HCT116 (cell line): ENCODE measurements around the gene LENG9.

ENCODE experiments used
- CEBPB ChIP-seq: IDR thresholded peaks from 2 replicates; pipeline ENCODE4 v1.6.1; 2012; ENCODE audit warnings: low read depth
- EGR1 ChIP-seq: IDR thresholded peaks from 2 replicates; pipeline ENCODE4 v1.6.1; 2012; ENCODE audit warnings: low read depth
- ELF1 ChIP-seq: IDR thresholded peaks from 2 replicates; pipeline ENCODE4 v1.6.1; 2012; ENCODE audit warnings: low read depth, borderline replicate concordance
- POLR2A ChIP-seq: IDR thresholded peaks from 2 replicates; pipeline ENCODE4 v1.7.0; 2011; ENCODE audit warnings: borderline replicate concordance; ENCODE audit not compliant: insufficient read depth, insufficient read length; ENCODE audit errors: extremely low read depth
- RAD21 ChIP-seq: IDR thresholded peaks from 2 replicates; pipeline ENCODE4 v1.6.1; 2012; ENCODE audit warnings: low read depth, mild to moderate bottlenecking
- YY1 ChIP-seq: IDR thresholded peaks from 2 replicates; pipeline ENCODE4 v1.6.1; 2011; ENCODE audit warnings: low read length, low read depth, moderate library complexity, mild to moderate bottlenecking; ENCODE audit not compliant: insufficient replicate concordance; ENCODE audit errors: extremely low read depth
- ZNF274 ChIP-seq: fragments of 200-500 bp; sonication (Bioruptor generic); IDR thresholded peaks from 2 replicates; pipeline ENCODE4 v1.6.1; 2014; ENCODE audit warnings: mild to moderate bottlenecking, low read depth, low read length, inconsistent platforms
- TF ChIP-seq, protein P1 (sequence below), 3 experiments: fragments of 200-600 bp in 1 of 3; sonication (generic) in 1 of 3; IDR thresholded peaks in 2 of 3; conservative IDR thresholded peaks in 1 of 3; 2 replicates each; pipeline ENCODE4 v1.5.1; 2012 to 2017; ENCODE audit warnings: low read depth in 2 of 3, low read length in 2 of 3, antibody characterized with exemption in 1 of 3, borderline replicate concordance in 1 of 3, control low read depth in 1 of 3, mild to moderate bottlenecking in 1 of 3, mixed read lengths in 1 of 3, mixed run types in 1 of 3, moderate library complexity in 1 of 3; ENCODE audit not compliant: insufficient read depth in 1 of 3

DNA sequence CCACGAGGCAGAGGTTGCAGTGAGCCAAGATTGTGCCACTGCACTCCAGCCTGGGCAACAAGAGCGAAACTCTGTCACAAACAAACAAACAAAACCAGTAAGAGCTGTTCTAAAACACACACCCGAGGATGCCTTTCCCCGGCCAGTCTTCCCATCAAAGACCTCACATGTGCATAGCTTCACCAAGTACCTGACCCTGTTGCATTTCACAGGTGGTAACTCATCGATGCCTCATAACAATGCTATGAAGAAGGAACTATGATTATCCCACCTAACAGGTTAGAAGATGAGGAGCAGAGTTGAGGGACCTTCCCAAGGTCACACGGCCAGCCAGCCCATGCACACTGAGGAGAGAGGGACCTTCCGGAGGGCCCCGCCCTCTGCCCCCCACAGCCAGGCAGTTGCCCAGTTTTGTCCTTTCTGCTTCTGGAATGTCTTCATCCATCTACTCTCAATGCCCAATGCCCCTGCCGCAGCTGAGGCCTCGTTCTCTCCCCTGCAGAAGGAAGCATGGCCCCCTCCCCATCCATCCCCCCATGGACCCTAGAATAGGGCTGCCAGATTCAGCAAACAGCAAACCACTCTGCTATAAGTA lies 31.3 kb downstream of the LENG9 start:
- TF ChIP-seq YY1 (no peak), POLR2A (no peak), CEBPB (no peak), ELF1 (no peak), RAD21 (no peak), ZNF274 (no peak), EGR1 (no peak)
- TF ChIP-seq, protein P1, sequence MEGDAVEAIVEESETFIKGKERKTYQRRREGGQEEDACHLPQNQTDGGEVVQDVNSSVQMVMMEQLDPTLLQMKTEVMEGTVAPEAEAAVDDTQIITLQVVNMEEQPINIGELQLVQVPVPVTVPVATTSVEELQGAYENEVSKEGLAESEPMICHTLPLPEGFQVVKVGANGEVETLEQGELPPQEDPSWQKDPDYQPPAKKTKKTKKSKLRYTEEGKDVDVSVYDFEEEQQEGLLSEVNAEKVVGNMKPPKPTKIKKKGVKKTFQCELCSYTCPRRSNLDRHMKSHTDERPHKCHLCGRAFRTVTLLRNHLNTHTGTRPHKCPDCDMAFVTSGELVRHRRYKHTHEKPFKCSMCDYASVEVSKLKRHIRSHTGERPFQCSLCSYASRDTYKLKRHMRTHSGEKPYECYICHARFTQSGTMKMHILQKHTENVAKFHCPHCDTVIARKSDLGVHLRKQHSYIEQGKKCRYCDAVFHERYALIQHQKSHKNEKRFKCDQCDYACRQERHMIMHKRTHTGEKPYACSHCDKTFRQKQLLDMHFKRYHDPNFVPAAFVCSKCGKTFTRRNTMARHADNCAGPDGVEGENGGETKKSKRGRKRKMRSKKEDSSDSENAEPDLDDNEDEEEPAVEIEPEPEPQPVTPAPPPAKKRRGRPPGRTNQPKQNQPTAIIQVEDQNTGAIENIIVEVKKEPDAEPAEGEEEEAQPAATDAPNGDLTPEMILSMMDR (IDR thresholded peaks at IDR 0.05 in 2 of 3, conservative IDR thresholded peaks at IDR 0.05 in 1 of 3; ENCODE audit: borderline replicate concordance in 1 of 3, insufficient read depth in 1 of 3, low read depth in 2 of 3, low read length in 2 of 3): no peak
